Measurements from ENCODE around the gene EDN3.

Gene EDN3

DNA sequence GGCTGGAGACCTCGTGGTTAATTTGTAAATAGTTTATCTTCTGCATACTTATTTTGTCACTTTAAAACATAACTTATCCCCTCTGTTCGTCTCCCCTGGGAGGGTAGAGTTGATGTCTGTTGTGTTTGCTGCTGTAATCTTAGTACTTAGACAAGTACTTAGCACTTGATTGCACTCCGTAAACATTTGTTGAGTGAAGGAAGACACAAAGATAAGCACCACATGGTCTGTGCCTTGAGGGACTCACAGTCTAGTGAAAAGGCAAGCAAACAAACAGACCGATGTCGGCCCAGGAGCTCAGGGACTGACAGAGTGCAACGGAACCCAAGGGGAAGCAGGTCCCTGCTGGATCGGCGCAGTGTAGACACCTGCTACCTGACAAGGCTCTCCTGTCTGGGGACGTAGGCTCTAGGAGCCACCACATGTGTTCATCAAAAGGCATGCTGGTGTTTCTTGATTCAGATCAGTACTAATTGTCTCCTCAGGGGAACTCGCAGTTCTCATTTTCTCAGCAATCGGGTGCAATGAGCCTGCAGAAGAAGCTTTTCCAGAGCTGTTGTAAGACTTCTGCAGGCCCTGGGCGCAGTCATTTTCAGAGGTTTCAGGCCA is 31.4 kb downstream of the EDN3 start:
- Histone ChIP-seq H3K36me3 (ENCODE audit: low read length) (no peaks in the 10 kb centered on the region), H3K27me3 (ENCODE audit: low read length) (0 out of 2 replicates have a peak, but pooled peaks cover 3% of the 10 kb centered on the region), H3K79me2 (ENCODE audit: insufficient read depth, low read length) (no peaks in the 10 kb centered on the region), H3K27ac (ENCODE audit: low read depth, low read length) (no peak overlapping the region), H3F3A (ENCODE audit: insufficient read depth) (no peaks in the 10 kb centered on the region), H3K9me2 (replicated peaks; ENCODE audit: insufficient read depth, low read length) (no peaks in the 10 kb centered on the region), H3K4me2 (ENCODE audit: low read depth, low read length, poor library complexity, severe bottlenecking) (no peak overlapping the region), H3K4me3 (ENCODE audit: insufficient read depth, low read length, poor library complexity, severe bottlenecking) (no peak overlapping the region), H2AFZ (ENCODE audit: low read depth, low read length, severe bottlenecking) (no peak overlapping the region), H4K20me1 (ENCODE audit: low read depth, low read length) (no peaks in the 10 kb centered on the region), H3K9ac (ENCODE audit: low read length) (no peak overlapping the region), H3K9me3 (ENCODE audit: insufficient read depth, low read length) (no peaks in the 10 kb centered on the region)
- TF ChIP-seq EZH2phosphoT487 (conservative IDR thresholded peaks at IDR 0.05; ENCODE audit: low read length): no peak
- TF ChIP-seq, protein P1, sequence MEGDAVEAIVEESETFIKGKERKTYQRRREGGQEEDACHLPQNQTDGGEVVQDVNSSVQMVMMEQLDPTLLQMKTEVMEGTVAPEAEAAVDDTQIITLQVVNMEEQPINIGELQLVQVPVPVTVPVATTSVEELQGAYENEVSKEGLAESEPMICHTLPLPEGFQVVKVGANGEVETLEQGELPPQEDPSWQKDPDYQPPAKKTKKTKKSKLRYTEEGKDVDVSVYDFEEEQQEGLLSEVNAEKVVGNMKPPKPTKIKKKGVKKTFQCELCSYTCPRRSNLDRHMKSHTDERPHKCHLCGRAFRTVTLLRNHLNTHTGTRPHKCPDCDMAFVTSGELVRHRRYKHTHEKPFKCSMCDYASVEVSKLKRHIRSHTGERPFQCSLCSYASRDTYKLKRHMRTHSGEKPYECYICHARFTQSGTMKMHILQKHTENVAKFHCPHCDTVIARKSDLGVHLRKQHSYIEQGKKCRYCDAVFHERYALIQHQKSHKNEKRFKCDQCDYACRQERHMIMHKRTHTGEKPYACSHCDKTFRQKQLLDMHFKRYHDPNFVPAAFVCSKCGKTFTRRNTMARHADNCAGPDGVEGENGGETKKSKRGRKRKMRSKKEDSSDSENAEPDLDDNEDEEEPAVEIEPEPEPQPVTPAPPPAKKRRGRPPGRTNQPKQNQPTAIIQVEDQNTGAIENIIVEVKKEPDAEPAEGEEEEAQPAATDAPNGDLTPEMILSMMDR (IDR thresholded peaks at IDR 0.05; ENCODE audit: insufficient read depth, low read length, poor library complexity, severe bottlenecking): no peak

DNA sequence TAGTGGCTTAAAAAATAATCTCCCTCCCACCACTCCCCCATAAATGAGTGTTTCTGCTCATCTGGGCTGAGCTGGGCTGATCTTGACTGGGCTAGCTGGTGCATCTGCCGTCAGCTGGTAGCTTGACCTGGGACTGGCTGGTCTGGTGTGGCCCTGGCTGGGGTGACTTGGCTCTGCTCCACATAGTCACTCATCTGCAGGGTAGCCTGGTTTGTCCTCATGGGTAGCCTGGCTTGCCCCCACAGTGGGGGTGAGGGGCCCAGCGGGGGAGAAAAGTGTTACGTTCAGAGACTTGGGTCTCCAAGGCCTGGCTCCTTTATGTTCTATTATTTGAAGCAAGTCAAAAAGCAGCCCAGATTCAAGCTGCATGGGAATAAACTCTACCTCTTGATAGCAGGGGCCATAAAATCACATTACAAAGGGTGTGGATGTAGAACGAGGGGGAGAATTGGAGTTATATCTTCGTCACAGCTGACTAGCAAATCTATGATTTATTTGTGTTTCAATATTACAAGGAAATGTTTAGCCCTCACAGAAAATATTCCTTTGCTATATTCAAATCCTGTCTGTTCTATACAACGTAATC is 32.9 kb downstream of the EDN3 start:
- Histone ChIP-seq H3K4me2 (ENCODE audit: low read depth, low read length, poor library complexity, severe bottlenecking) (no peak overlapping the region), H3K9me2 (replicated peaks; ENCODE audit: insufficient read depth, low read length) (no peaks in the 10 kb centered on the region), H3K79me2 (ENCODE audit: insufficient read depth, low read length) (no peaks in the 10 kb centered on the region), H4K20me1 (ENCODE audit: low read depth, low read length) (no peaks in the 10 kb centered on the region), H3K9me3 (ENCODE audit: insufficient read depth, low read length) (no peaks in the 10 kb centered on the region), H2AFZ (ENCODE audit: low read depth, low read length, severe bottlenecking) (no peak overlapping the region), H3K27ac (ENCODE audit: low read depth, low read length) (no peak overlapping the region), H3F3A (ENCODE audit: insufficient read depth) (no peaks in the 10 kb centered on the region), H3K9ac (ENCODE audit: low read length) (no peak overlapping the region), H3K4me3 (ENCODE audit: insufficient read depth, low read length, poor library complexity, severe bottlenecking) (no peak overlapping the region), H3K36me3 (ENCODE audit: low read length) (no peaks in the 10 kb centered on the region), H3K27me3 (ENCODE audit: low read length) (0 out of 2 replicates have a peak, but pooled peaks cover 3% of the 10 kb centered on the region)
- no peak for TF ChIP-seq EZH2phosphoT487 (conservative IDR thresholded peaks at IDR 0.05; ENCODE audit: low read length)
- TF ChIP-seq, protein P1 (IDR thresholded peaks at IDR 0.05; ENCODE audit: insufficient read depth, low read length, poor library complexity, severe bottlenecking): no peak

DNA sequence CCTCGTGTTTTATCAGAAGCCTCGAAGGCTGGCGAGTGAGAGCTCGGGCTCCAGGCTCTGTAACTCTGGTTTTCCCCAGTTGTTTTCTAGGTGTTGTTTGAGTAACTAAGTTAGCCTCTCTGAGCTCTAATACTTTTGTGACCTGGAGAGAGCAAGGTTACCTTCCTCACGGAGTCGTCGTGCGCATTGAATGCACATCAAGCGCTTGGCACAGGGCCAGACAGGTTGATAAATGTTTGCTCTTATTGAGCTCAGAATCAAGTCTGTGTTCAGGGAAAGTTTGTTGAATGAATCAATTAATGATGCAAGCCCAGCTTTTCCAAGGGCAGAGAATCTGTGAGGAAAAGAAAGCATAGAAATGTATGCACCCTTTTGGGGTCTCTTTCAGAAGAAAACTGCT is 33.5 kb downstream of the EDN3 start:
- Histone ChIP-seq H3K27me3 (ENCODE audit: low read length) (0 out of 2 replicates have a peak, but pooled peaks cover 3% of the 10 kb centered on the region), H3K9ac (ENCODE audit: low read length) (no peak overlapping the region), H2AFZ (ENCODE audit: low read depth, low read length, severe bottlenecking) (no peak overlapping the region), H3K79me2 (ENCODE audit: insufficient read depth, low read length) (no peaks in the 10 kb centered on the region), H3F3A (ENCODE audit: insufficient read depth) (no peaks in the 10 kb centered on the region), H3K9me3 (ENCODE audit: insufficient read depth, low read length) (no peaks in the 10 kb centered on the region), H3K36me3 (ENCODE audit: low read length) (no peaks in the 10 kb centered on the region), H4K20me1 (ENCODE audit: low read depth, low read length) (no peaks in the 10 kb centered on the region), H3K4me3 (ENCODE audit: insufficient read depth, low read length, poor library complexity, severe bottlenecking) (no peak overlapping the region), H3K9me2 (replicated peaks; ENCODE audit: insufficient read depth, low read length) (no peaks in the 10 kb centered on the region), H3K27ac (ENCODE audit: low read depth, low read length) (no peak overlapping the region), H3K4me2 (ENCODE audit: low read depth, low read length, poor library complexity, severe bottlenecking) (no peak overlapping the region)
- TF ChIP-seq EZH2phosphoT487 (conservative IDR thresholded peaks at IDR 0.05; ENCODE audit: low read length): no peak
- TF ChIP-seq, protein P1 (IDR thresholded peaks at IDR 0.05; ENCODE audit: insufficient read depth, low read length, poor library complexity, severe bottlenecking): no peak
